Fibroblast of lung (primary cell): ENCODE measurements around the gene ARHGAP45.

Source experiments
- CTCF ChIP-seq, 2 donors: IDR thresholded peaks in 1 of 2; conservative IDR thresholded peaks in 1 of 2; 1 replicate in 1 of 2; 2 replicates in 1 of 2; pipeline ENCODE4 v1.5.1; 2011 to 2012; ENCODE audit warnings: low read length in 2 of 2, control low read depth in 1 of 2, inconsistent platforms in 1 of 2, low read depth in 1 of 2, mild to moderate bottlenecking in 1 of 2
- EZH2 ChIP-seq: IDR thresholded peaks from 2 replicates; pipeline ENCODE4 v1.5.1; 2012; ENCODE audit warnings: low read length, control low read depth, mild to moderate bottlenecking; ENCODE audit errors: missing control alignments

- TF ChIP-seq CTCF (conservative IDR thresholded peaks at IDR 0.05 in 1 of 2, IDR thresholded peaks at IDR 0.05 in 1 of 2; ENCODE audit: low read depth in 1 of 2, low read length in 2 of 2) (no peak), EZH2 (no peak)
Measured at GRCh38 chr19:1123885-1124677, 57.1 kb downstream of the ARHGAP45 start.
